ENCODE data around the gene SMDT1.
"Not testable (repeated sequence)": the region's sequence is repeated elsewhere in the genome, so short reads cannot be mapped to it uniquely, and the experiment has no call there.

DNA sequence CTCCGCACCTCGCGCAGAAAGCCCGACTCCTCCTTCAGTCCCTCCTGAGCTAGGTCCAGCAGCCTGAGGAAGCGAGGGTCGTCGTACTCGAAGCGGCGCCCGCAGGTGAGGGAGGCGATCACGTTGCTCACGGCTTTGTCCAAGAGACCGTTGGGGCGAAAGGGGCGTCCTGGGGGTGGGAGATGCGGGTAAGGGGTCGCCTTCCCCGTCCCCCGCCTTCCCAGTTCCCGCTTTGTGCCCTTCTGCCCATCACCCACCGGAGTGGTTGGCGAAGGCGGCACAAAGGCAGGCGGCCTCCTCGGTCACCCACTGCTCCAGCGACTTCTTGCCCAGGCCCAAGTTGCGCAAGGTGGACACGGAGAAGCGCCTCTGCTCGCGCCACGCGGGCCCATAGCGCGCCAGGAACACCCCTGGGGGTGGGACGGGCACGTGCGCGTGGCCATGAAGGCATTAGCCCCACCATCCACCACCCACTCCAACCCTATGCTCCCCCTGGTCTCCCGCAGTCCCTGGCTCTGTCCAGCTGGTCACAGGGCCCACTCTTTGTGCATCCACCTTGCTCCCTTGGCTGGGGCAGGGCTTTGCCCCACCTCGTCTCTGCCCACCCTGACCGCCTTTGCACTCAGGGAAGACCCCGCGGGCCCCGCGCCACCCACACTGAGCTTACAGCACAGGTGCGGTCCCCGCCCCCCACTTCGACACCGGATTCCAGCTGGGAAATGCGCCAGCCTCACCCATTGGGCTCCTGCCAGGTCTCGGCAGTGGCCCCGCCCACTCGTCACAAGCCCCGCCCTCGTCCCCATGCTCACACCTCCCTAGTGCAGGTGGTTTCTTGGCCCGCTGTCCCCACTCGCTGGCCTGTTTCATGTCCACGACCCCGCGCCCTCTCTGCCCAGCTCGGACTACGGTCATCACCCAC lies 49.5 kb downstream of the SMDT1 start:
- TF ChIP-seq, protein P1, sequence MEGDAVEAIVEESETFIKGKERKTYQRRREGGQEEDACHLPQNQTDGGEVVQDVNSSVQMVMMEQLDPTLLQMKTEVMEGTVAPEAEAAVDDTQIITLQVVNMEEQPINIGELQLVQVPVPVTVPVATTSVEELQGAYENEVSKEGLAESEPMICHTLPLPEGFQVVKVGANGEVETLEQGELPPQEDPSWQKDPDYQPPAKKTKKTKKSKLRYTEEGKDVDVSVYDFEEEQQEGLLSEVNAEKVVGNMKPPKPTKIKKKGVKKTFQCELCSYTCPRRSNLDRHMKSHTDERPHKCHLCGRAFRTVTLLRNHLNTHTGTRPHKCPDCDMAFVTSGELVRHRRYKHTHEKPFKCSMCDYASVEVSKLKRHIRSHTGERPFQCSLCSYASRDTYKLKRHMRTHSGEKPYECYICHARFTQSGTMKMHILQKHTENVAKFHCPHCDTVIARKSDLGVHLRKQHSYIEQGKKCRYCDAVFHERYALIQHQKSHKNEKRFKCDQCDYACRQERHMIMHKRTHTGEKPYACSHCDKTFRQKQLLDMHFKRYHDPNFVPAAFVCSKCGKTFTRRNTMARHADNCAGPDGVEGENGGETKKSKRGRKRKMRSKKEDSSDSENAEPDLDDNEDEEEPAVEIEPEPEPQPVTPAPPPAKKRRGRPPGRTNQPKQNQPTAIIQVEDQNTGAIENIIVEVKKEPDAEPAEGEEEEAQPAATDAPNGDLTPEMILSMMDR (IDR thresholded peaks at IDR 0.05) = not testable (repeated sequence)
- not testable (repeated sequence) for TF ChIP-seq POLR2A (IDR thresholded peaks at IDR 0.05)
